Progenitor cell of endocrine pancreas (in vitro differentiated cells): ENCODE results near the gene MRPL16. TPM values are rescaled to one million over a fixed set of nuclear protein-coding genes. Genes with fewer than 3 reads are reported as not detected.
"Not testable (repeated sequence)": the region's sequence is repeated elsewhere in the genome, so short reads cannot be mapped to it uniquely, and the experiment has no call there.

Source experiments
- DNase-seq: peaks from one replicate; pipeline ENCODE4 v3.0.0; 2021; ENCODE audit warnings: low spot score; ENCODE audit not compliant: unreplicated experiment
- H3K27ac Mint-ChIP-seq: 2 replicates; pipeline ENCODE4 v1.8.0; 2021; ENCODE audit warnings: mild to moderate bottlenecking, moderate library complexity, mixed read lengths
- H3K27me3 Mint-ChIP-seq: 2 replicates; pipeline ENCODE4 v1.8.0; 2021; ENCODE audit warnings: mixed read lengths
- H3K36me3 Mint-ChIP-seq: 2 replicates; pipeline ENCODE4 v1.8.0; 2022; ENCODE audit warnings: mixed read lengths; ENCODE audit not compliant: insufficient read depth
- H3K4me1 Mint-ChIP-seq: 2 replicates; pipeline ENCODE4 v1.8.0; 2021; ENCODE audit warnings: low read depth, mixed read lengths
- H3K4me3 Mint-ChIP-seq: 2 replicates; pipeline ENCODE4 v1.8.0; 2021; ENCODE audit warnings: low read depth, mild to moderate bottlenecking, moderate library complexity, mixed read lengths
- H3K9me3 Mint-ChIP-seq: 2 replicates; pipeline ENCODE4 v1.8.0; 2021; ENCODE audit warnings: low read depth, mixed read lengths
- long read RNA-seq: library from polyadenylated mRNA; unstranded; transcript quantifications from one replicate; pipeline ENCODE4 v2.0.0, GENCODE V29; 2020
- total RNA-seq: library from RNA; stranded (reverse); gene quantifications from 2 replicates; pipeline ENCODE4 v1.2.1, GENCODE V29; 2021
- TF ChIP-seq, protein P1 (sequence below): fragments of 200-600 bp; sonication (generic); IDR thresholded peaks from one replicate; pipeline ENCODE4 v1.5.0; 2021; ENCODE audit warnings: antibody characterized with exemption, mild to moderate bottlenecking; ENCODE audit not compliant: unreplicated experiment

The MRPL16 gene
- 44.2 and 44.7 TPM in 2 replicates for total RNA-seq
- long read RNA-seq, transcript MRPL16-201 (4 exons, 1,182 nt), result major isoform, 28 of 36 reads
- long read RNA-seq, partial matches to known transcripts, result 1 of 36 reads
- long read RNA-seq, other reads (novel, unspliced or antisense), result 2 of 36 reads

DNA sequence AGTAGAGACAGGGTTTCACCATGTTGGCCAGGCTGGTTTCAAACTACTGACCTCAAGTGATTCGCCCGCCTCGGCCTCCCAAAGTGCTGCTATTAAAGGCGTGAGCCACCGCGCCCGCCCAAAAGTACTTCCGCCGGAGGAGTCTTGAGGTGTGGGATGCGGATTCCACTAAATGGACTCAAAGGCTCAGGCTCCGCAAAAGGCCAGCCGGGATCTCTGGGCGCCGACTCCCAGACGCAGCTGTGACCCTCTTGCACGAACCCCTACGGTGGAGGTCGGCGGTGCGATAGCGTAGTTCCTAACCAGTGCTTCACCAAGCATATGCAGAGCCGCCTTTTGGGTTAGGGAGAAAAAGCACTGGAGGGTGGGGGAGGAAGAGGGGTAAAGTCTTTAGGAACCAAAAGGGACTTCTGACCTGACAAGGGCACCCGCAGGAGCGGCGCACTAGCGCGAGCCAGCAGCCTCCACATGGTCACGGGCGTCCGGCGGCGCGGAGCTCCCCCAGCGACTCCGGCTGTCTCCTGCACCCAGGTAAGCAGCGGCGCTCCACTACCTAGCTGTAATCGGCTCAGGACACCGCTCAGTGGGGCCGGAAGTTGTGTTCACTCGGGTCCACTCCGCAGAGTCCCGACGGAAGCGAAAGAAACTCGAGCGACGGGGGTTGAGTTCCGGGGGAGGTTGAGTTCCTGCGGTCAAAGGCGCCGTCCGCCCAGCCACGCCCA, at the start of gene MRPL16:
MRPL16 (minus strand) TSS at position 590 of the 722 bp plus-strand sequence; CDS start at position 470, 120 bp downstream.
- TF ChIP-seq, protein P1, sequence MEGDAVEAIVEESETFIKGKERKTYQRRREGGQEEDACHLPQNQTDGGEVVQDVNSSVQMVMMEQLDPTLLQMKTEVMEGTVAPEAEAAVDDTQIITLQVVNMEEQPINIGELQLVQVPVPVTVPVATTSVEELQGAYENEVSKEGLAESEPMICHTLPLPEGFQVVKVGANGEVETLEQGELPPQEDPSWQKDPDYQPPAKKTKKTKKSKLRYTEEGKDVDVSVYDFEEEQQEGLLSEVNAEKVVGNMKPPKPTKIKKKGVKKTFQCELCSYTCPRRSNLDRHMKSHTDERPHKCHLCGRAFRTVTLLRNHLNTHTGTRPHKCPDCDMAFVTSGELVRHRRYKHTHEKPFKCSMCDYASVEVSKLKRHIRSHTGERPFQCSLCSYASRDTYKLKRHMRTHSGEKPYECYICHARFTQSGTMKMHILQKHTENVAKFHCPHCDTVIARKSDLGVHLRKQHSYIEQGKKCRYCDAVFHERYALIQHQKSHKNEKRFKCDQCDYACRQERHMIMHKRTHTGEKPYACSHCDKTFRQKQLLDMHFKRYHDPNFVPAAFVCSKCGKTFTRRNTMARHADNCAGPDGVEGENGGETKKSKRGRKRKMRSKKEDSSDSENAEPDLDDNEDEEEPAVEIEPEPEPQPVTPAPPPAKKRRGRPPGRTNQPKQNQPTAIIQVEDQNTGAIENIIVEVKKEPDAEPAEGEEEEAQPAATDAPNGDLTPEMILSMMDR, result peak; percentile 63
- peak within 1 kb of the TSS; percentile 97 for H3K27ac Mint-ChIP-seq
- H3K36me3 Mint-ChIP-seq, result peaks cover 9% of the 10 kb centered on the region
- DNase-seq, result peak; percentile 88
- peaks cover 23% of the 10 kb centered on the region for H3K4me1 Mint-ChIP-seq
- no peaks in the 10 kb centered on the region for H3K9me3 Mint-ChIP-seq
- H3K4me3 Mint-ChIP-seq, result peak within 1 kb of the TSS; percentile 94
- H3K27me3 Mint-ChIP-seq, result no peaks in the 10 kb centered on the region

DNA sequence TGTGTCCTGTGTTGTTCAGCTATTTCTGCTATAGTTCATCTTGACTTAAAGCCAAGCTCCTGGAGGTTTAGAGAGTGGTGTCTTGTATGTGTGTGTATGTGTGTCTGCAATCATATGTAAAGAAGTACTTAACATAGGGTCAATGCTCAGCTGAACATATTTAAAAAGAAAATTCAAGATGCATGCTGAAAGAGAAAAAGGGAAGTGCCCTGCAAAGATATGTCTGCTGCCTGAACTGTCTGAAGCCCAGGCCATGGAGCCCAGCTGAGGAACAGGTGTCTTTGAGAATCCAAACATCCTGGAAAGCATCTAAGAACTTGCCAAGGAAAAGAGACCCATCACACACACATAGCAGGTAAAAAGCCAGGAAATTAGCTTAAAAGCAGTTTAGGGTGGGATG, 49.1 kb upstream of the MRPL16 start:
- H3K36me3 Mint-ChIP-seq, result peaks cover 1% of the 10 kb centered on the region
- no peak for DNase-seq
- H3K4me1 Mint-ChIP-seq, result peaks cover 23% of the 10 kb centered on the region
- peaks cover 7% of the 10 kb centered on the region for H3K9me3 Mint-ChIP-seq
- H3K27ac Mint-ChIP-seq, result peak overlapping the region; percentile 27
- TF ChIP-seq, protein P1, result no peak
- no peaks in the 10 kb centered on the region for H3K27me3 Mint-ChIP-seq
- H3K4me3 Mint-ChIP-seq, result no peak overlapping the region

DNA sequence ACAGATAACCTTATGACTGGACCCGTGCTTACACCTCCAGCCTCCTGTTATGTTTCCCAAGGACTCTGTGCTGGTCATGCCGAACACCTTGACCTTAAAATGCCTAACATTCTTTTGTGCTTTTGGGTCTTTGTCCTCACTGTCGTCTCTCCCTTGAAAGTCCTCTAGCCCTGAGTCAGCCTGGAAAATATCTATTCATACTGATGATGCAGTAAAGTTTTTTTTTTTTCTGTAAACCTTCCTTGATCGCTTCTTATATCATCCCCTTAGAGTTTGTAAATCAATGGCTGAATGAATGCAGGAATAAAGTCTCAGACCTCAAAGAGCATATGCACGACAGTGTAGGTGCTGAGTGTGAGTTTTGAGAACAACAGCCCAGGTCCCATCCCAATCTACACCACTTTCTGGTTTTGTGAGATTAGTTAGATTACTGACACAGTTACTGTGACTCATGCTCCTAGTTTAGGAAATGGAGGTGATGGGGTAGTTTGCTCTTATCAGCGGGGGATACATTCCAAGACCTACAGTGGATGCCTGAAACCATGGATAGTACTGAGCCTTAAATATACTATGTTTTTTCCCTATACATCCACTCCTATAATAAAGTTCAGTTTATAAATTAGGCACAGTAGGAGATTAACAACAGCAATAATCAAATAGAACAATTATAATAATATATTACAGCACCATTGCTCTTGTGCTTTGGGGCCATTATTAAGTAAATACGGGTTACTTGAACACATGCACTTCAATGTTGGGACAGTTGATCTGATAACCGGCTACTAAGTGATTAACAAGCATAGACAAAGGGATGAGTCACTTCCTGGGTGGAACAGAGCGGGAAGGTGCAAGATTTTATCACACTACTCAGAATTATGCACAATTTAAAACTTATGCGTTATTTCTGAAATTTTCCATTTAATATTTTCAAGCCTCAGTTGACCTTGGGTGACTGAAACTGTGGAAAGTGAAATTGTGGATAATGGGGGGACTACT, 47.2 kb upstream of the MRPL16 start:
- peaks cover 3% of the 10 kb centered on the region for H3K9me3 Mint-ChIP-seq
- TF ChIP-seq, protein P1, result no peak
- H3K4me1 Mint-ChIP-seq, result peaks cover 26% of the 10 kb centered on the region
- no peaks in the 10 kb centered on the region for H3K27me3 Mint-ChIP-seq
- H3K36me3 Mint-ChIP-seq, result peaks cover 1% of the 10 kb centered on the region
- H3K4me3 Mint-ChIP-seq, result no peak overlapping the region
- DNase-seq, result no peak
- H3K27ac Mint-ChIP-seq, result peak overlapping the region; percentile 54

DNA sequence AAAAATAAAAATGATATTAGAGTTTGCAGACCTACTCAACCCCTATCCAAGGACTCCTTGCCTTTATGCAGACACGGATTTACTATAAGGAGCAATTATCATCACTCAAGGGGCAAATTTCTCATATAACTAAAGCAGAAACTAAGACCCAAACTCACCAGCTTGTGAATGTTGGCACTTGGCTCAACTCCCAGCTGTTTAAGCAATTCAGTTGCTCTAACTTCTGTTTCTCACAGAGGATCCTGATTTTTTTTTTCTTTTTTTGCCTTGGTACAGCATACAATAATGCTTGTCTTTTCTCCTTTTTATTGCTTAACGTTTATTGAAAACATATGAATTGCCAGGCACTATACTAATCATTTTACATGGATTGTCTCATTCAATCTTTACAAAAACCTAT, 44.3 kb upstream of the MRPL16 start:
- H3K4me3 Mint-ChIP-seq, result no peak overlapping the region
- no peaks in the 10 kb centered on the region for H3K27me3 Mint-ChIP-seq
- TF ChIP-seq, protein P1, result no peak
- H3K36me3 Mint-ChIP-seq, result peaks cover 3% of the 10 kb centered on the region
- H3K27ac Mint-ChIP-seq, result no peak overlapping the region
- no peak for DNase-seq
- H3K4me1 Mint-ChIP-seq, result peaks cover 26% of the 10 kb centered on the region
- H3K9me3 Mint-ChIP-seq, result peaks cover 5% of the 10 kb centered on the region

DNA sequence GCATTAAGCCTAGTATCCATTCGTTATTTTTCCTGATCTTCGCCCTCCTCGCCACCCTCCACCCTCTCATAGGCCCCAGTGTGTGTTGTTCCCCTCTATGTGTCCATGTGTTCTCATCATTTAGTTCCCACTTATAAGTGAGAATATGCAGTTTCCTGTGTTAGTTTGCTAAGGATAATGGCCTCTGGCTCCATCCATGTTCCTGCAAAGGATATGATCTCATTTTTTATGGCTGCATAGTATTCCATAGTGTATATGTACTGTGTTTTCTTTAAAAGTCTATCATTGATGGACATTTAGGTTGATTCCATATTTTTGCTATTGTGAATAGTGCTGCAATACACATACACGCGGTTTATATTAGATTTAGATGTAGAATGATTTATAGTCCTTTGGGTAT, 40.8 kb upstream of the MRPL16 start:
- not testable (repeated sequence) for H3K27me3 Mint-ChIP-seq, H3K36me3 Mint-ChIP-seq, DNase-seq, H3K4me3 Mint-ChIP-seq, H3K9me3 Mint-ChIP-seq
- Mint-ChIP-seq H3K27ac (peak overlapping the region; percentile 46), H3K4me1 (peaks cover 36% of the 10 kb centered on the region)

DNA sequence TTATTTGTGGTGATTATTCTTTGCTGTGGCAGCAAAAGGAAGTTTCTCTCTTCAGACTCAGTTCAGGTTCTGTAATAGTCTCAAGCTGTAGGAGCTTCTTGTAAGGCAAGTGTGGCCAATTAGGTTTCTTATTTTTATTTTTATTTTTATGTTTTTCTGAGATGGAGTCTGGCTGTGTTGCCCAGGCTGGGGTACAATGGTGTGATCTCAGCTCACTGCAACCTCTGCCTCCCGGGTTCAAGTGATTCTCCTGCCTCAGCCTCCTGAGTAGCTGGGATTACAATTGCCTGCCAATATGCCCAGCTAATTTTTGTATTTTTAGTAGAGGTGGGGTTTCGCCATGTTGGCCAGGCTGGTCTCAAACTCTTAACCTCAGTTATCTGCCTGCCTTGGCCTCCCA, 39.0 kb upstream of the MRPL16 start:
- peaks cover 38% of the 10 kb centered on the region for H3K4me1 Mint-ChIP-seq
- H3K36me3 Mint-ChIP-seq, H3K27me3 Mint-ChIP-seq, DNase-seq, H3K9me3 Mint-ChIP-seq, H3K4me3 Mint-ChIP-seq: not testable (repeated sequence)
- peak overlapping the region; percentile 87 for H3K27ac Mint-ChIP-seq
